HL-60 (cell line): ENCODE data around the gene CSNK1D.

Source experiments
- DNase-seq, 2 experiments: peaks; one replicate each; pipeline ENCODE4 v3.0.0-alpha.2; 2010 to 2020; ENCODE audit warnings: low read depth in 1 of 2, low spot score in 1 of 2
- H3K27ac ChIP-seq: fragments of 250-450 bp; sonication (Bioruptor Pico); replicated peaks from 2 replicates; pipeline ENCODE4 v1.5.1; 2020; ENCODE audit warnings: mild to moderate bottlenecking, moderate library complexity
- H3K27me3 ChIP-seq: fragments of 250-450 bp; sonication (Bioruptor Pico); 2 replicates; pipeline ENCODE4 v1.5.1; 2021; ENCODE audit warnings: mild to moderate bottlenecking, moderate library complexity; ENCODE audit not compliant: insufficient read depth, poor library complexity, severe bottlenecking
- H3K4me3 ChIP-seq: replicated peaks from 2 replicates; pipeline ENCODE4 v1.5.1; 2011; ENCODE audit warnings: mild to moderate bottlenecking, control low read depth, low read length; ENCODE audit not compliant: insufficient read depth
- GABPA ChIP-seq: IDR thresholded peaks from 2 replicates; pipeline ENCODE4 v1.6.1; 2012; ENCODE audit warnings: low read depth
- POLR2AphosphoS5 ChIP-seq: IDR thresholded peaks from 2 replicates; pipeline ENCODE4 v1.6.1; 2012; ENCODE audit warnings: low read depth
- SPI1 ChIP-seq: IDR thresholded peaks from 2 replicates; pipeline ENCODE4 v1.6.1; 2012; ENCODE audit warnings: low read depth, mild to moderate bottlenecking, borderline replicate concordance
- TF ChIP-seq, protein P1 (sequence below): IDR thresholded peaks from one replicate; pipeline ENCODE4 v1.5.1; 2011; ENCODE audit warnings: low read length, control low read depth, inconsistent platforms; ENCODE audit not compliant: insufficient read depth
- TF ChIP-seq, protein P2 (sequence below): IDR thresholded peaks from 2 replicates; pipeline ENCODE4 v1.6.1; 2012; ENCODE audit warnings: low read depth; ENCODE audit not compliant: insufficient replicate concordance

The CSNK1D gene

DNA sequence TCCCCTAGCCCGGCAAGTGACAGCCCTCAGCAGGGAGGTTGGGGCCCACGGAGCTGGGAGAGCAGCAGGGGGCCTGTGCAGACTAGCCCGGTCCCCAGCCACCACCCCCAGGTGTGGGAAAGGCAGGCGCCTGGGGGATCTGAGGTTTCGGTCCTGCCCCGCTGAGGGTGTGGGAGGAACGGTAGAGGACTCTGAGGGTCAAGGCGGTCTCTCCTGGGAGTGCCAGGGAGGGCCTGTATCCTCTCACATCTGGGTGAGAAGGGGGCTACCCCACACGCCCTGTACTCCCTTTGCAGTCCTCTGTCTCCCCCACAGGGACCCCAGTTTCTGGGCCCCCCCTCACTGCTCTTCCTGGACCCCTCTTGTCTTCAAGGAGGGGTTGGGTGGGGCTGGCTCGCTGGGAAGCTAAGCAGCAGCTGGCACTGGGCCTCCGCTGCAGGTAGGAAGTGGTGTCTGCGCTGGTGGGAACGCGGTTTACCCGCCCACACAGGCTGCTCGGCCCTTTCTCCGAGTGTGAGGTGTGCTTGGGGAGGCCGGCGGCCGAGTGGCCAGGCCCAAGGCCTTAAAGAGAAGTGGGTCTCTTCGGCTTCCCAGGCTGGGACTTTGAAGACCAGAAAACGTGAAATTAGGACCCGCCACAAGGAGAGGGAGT lies 28.5 kb upstream of the CSNK1D start:
- Histone ChIP-seq H3K27me3 (no peaks in the 10 kb centered on the region), H3K27ac (no peak overlapping the region), H3K4me3 (no peak overlapping the region)
- peak in 1 of 2 experiments; percentile 25 for DNase-seq
- TF ChIP-seq POLR2AphosphoS5 (no peak), SPI1 (peak; percentile 40; the same call in 1 of the 2 replicates)

DNA sequence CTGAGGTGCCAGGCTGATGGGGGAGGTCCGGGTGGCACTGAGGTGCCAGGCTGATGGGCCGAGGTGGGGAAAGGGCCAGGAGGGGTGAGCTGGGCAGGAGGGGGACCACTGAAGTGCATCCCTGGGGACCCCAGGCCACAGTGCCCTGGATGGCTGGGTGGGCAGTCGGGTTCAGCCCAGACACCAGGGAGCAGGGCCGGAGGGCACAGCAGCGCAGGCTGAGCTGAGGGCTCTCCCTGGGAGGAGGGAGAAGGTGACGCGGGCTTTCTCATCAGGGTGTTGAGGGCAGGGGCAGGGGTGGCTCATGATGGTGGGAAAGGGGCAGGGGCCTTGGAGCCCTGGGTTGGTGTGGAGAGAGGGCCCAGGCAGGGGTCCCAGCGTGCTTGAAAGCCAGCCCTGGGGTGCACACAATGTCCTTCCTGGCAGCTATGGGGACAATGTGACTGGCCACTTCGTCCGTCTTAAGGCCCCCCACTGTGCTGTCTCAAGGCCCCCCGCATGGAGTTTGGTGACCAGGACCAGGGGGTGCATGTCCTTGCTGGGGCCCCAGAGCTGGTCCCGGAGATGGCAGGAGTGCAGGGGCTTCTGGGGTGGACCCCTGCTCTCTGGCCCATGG lies 27.9 kb upstream of the CSNK1D start:
- Histone ChIP-seq H3K4me3 (no peak overlapping the region), H3K27me3 (no peaks in the 10 kb centered on the region), H3K27ac (no peak overlapping the region)
- TF ChIP-seq GABPA (no peak), SPI1 (no peak), POLR2AphosphoS5 (no peak)
- TF ChIP-seq, protein P1, sequence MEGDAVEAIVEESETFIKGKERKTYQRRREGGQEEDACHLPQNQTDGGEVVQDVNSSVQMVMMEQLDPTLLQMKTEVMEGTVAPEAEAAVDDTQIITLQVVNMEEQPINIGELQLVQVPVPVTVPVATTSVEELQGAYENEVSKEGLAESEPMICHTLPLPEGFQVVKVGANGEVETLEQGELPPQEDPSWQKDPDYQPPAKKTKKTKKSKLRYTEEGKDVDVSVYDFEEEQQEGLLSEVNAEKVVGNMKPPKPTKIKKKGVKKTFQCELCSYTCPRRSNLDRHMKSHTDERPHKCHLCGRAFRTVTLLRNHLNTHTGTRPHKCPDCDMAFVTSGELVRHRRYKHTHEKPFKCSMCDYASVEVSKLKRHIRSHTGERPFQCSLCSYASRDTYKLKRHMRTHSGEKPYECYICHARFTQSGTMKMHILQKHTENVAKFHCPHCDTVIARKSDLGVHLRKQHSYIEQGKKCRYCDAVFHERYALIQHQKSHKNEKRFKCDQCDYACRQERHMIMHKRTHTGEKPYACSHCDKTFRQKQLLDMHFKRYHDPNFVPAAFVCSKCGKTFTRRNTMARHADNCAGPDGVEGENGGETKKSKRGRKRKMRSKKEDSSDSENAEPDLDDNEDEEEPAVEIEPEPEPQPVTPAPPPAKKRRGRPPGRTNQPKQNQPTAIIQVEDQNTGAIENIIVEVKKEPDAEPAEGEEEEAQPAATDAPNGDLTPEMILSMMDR, result no peak
- TF ChIP-seq, protein P2, sequence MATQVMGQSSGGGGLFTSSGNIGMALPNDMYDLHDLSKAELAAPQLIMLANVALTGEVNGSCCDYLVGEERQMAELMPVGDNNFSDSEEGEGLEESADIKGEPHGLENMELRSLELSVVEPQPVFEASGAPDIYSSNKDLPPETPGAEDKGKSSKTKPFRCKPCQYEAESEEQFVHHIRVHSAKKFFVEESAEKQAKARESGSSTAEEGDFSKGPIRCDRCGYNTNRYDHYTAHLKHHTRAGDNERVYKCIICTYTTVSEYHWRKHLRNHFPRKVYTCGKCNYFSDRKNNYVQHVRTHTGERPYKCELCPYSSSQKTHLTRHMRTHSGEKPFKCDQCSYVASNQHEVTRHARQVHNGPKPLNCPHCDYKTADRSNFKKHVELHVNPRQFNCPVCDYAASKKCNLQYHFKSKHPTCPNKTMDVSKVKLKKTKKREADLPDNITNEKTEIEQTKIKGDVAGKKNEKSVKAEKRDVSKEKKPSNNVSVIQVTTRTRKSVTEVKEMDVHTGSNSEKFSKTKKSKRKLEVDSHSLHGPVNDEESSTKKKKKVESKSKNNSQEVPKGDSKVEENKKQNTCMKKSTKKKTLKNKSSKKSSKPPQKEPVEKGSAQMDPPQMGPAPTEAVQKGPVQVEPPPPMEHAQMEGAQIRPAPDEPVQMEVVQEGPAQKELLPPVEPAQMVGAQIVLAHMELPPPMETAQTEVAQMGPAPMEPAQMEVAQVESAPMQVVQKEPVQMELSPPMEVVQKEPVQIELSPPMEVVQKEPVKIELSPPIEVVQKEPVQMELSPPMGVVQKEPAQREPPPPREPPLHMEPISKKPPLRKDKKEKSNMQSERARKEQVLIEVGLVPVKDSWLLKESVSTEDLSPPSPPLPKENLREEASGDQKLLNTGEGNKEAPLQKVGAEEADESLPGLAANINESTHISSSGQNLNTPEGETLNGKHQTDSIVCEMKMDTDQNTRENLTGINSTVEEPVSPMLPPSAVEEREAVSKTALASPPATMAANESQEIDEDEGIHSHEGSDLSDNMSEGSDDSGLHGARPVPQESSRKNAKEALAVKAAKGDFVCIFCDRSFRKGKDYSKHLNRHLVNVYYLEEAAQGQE, result no peak
- DNase-seq, result no peak

DNA sequence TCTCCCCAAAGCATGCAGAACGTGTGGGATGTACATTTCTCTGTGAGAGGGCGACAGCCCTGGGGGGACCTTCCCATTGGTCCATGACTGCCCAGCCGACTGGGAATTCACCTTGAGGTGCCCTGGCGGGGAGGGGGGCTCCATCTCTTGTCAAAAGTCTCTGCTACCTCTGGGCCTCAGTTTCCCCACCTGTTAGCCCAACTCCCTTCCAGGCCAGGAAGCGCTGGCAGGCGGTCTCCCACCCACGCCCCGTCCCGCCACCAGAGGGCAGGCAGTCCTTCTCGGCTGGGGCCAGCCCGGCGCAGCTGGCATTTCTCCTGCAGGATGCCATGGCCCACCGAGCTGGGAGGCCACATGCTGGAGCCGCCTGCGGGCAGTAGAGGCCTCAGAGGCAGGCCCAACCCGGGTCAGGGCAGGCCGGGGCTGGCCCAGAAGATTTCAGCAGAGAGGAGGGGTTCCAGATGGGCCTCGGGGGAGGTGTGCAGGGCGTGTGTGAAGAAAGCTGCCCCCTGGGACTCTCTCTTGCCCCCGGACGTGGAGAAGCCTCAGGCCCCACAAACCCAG lies 27.3 kb upstream of the CSNK1D start:
- DNase-seq, result peak in 1 of 2 experiments; percentile 65
- TF ChIP-seq, protein P1, result peak; percentile 67
- TF ChIP-seq GABPA, result no peak

DNA sequence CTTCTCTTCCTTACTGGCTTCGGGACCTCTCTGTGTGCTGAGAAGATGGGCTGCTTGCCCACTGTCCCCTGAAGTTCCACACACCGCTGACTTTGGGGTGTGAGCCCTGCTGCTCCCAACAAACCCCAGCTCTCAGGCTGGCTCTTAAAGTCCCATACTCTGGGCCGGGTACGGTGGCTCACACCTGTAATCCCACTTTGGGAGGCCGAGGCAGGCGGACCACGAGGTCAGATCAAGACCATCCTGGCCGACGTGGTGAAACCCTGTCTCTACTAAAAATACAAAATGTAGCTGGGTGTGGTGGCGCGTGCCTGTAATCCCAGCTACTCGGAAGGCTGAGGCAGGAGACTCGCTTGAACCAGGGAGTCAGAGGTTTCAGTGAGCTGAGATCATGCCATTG lies 26.7 kb upstream of the CSNK1D start:
- no peak for DNase-seq
- Histone ChIP-seq H3K4me3 (no peak overlapping the region), H3K27ac (no peak overlapping the region), H3K27me3 (no peaks in the 10 kb centered on the region)
- TF ChIP-seq, protein P2, result no peak
- TF ChIP-seq, protein P1, result no peak
- TF ChIP-seq GABPA, result no peak
- TF ChIP-seq SPI1, result no peak
- TF ChIP-seq POLR2AphosphoS5, result no peak

More for the DNA sequence above, 27.3 kb upstream of the CSNK1D start:
- Histone ChIP-seq H3K4me3 (no peak overlapping the region), H3K27ac (no peak overlapping the region), H3K27me3 (no peaks in the 10 kb centered on the region)
